Liver (tissue), 3 donors: Measurements from ENCODE around the gene GDF3.

Experiments
- CTCF ChIP-seq: fragments of 150-350 bp; IDR thresholded peaks from 2 replicates; pipeline ENCODE4 v1.5.1; 2017; ENCODE audit warnings: improper control_type of control experiment, low read depth, low read length; ENCODE audit not compliant: missing input control
- FOXA1 ChIP-seq: IDR thresholded peaks from 2 replicates; pipeline ENCODE4 v1.6.1; 2016; ENCODE audit warnings: antibody characterized with exemption
- GABPA ChIP-seq, 2 donors: IDR thresholded peaks in 1 of 2; conservative IDR thresholded peaks in 1 of 2; 2 replicates each; pipeline ENCODE4 v1.6.1; 2016; ENCODE audit warnings: antibody characterized with exemption in 2 of 2, mild to moderate bottlenecking in 1 of 2, moderate library complexity in 1 of 2
- MAX ChIP-seq: IDR thresholded peaks from 2 replicates; pipeline ENCODE4 v1.6.1; 2016; ENCODE audit warnings: antibody characterized with exemption
- NR2F2 ChIP-seq: IDR thresholded peaks from 2 replicates; pipeline ENCODE4 v1.6.1; 2016; ENCODE audit warnings: antibody characterized with exemption
- RAD21 ChIP-seq, 2 donors: IDR thresholded peaks; 2 replicates each; pipeline ENCODE4 v1.6.1; 2016; ENCODE audit warnings: antibody characterized with exemption in 2 of 2, mild to moderate bottlenecking in 2 of 2
- RXRA ChIP-seq, 2 donors: IDR thresholded peaks; 2 replicates each; pipeline ENCODE4 v1.6.1; 2017 to 2018; ENCODE audit warnings: antibody characterized with exemption in 2 of 2, mild to moderate bottlenecking in 1 of 2
- SP1 ChIP-seq: IDR thresholded peaks from 2 replicates; pipeline ENCODE4 v1.6.1; 2018; ENCODE audit warnings: antibody characterized with exemption, mild to moderate bottlenecking
- TAF1 ChIP-seq: conservative IDR thresholded peaks from 2 replicates; pipeline ENCODE4 v1.6.1; 2016; ENCODE audit warnings: antibody characterized with exemption, mild to moderate bottlenecking
- YY1 ChIP-seq: IDR thresholded peaks from 2 replicates; pipeline ENCODE4 v1.6.1; 2016; ENCODE audit warnings: antibody characterized with exemption, mild to moderate bottlenecking
- ZBTB33 ChIP-seq: IDR thresholded peaks from 2 replicates; pipeline ENCODE4 v1.6.1; 2016; ENCODE audit warnings: antibody characterized with exemption
- TF ChIP-seq, protein P1 (sequence below): IDR thresholded peaks from 2 replicates; pipeline ENCODE4 v1.6.1; 2016; ENCODE audit warnings: antibody characterized with exemption, mild to moderate bottlenecking
- TF ChIP-seq, protein P2 (sequence below): IDR thresholded peaks from 2 replicates; pipeline ENCODE4 v1.6.1; 2016; ENCODE audit warnings: antibody characterized with exemption
- donor health status: healthy.
- donor health status: healthy.

DNA sequence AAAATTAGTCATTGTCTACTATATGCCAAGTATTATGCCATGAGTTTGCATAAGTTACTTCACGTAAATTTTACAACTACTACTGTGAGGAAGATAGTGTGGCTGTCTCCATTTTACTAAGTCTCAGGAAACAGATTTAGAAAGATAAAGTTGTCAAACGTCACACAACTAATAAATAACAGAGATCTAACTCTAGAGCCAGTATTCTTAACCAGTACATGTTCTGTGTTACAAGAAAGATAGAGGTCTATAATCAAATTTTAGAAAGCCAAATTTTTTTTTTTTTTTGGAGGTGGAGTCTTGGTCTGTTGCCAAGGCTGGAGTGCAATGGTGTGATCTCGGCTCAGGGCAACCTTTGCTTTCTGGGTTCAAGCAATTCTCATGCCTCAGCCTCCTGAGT is 37.4 kb upstream of the GDF3 start:
- no peak for TF ChIP-seq CTCF
- no peak for TF ChIP-seq RAD21 (IDR thresholded peaks at IDR 0.05)
- TF ChIP-seq TAF1 = no peak
- TF ChIP-seq FOXA1 = no peak
- TF ChIP-seq GABPA (IDR thresholded peaks at IDR 0.05 in 1 of 2, conservative IDR thresholded peaks at IDR 0.05 in 1 of 2) = no peak
- TF ChIP-seq SP1 = no peak
- TF ChIP-seq RXRA (IDR thresholded peaks at IDR 0.05) = no peak
- TF ChIP-seq, protein P1, sequence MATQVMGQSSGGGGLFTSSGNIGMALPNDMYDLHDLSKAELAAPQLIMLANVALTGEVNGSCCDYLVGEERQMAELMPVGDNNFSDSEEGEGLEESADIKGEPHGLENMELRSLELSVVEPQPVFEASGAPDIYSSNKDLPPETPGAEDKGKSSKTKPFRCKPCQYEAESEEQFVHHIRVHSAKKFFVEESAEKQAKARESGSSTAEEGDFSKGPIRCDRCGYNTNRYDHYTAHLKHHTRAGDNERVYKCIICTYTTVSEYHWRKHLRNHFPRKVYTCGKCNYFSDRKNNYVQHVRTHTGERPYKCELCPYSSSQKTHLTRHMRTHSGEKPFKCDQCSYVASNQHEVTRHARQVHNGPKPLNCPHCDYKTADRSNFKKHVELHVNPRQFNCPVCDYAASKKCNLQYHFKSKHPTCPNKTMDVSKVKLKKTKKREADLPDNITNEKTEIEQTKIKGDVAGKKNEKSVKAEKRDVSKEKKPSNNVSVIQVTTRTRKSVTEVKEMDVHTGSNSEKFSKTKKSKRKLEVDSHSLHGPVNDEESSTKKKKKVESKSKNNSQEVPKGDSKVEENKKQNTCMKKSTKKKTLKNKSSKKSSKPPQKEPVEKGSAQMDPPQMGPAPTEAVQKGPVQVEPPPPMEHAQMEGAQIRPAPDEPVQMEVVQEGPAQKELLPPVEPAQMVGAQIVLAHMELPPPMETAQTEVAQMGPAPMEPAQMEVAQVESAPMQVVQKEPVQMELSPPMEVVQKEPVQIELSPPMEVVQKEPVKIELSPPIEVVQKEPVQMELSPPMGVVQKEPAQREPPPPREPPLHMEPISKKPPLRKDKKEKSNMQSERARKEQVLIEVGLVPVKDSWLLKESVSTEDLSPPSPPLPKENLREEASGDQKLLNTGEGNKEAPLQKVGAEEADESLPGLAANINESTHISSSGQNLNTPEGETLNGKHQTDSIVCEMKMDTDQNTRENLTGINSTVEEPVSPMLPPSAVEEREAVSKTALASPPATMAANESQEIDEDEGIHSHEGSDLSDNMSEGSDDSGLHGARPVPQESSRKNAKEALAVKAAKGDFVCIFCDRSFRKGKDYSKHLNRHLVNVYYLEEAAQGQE = no peak
- TF ChIP-seq MAX = no peak
- TF ChIP-seq, protein P2, sequence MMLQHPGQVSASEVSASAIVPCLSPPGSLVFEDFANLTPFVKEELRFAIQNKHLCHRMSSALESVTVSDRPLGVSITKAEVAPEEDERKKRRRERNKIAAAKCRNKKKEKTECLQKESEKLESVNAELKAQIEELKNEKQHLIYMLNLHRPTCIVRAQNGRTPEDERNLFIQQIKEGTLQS = no peak
- no peak for TF ChIP-seq ZBTB33
- TF ChIP-seq YY1 = no peak
- no peak for TF ChIP-seq NR2F2
